PC-9 (cell line): ENCODE results near the gene USP53. TPM values are rescaled to one million over a fixed set of nuclear protein-coding genes. Genes with fewer than 3 reads are reported as not detected.
A peak's percentile ranks its signal among the peaks of the same experiment; 100 is the strongest.

ENCODE experiments used
- BruUV-seq: library from RNA; stranded (reverse); fragments of 400-500 nt; replicated peaks from 2 replicates; lab custom pipeline; 2021; lab: Mats Ljungman, UMichigan
- CTCF ChIA-PET: fragments of 300-600 bp; sonication (Branson Sonifier 250); formaldehyde crosslinking; loops from one replicate; lab custom pipeline; 2022; ENCODE audit warnings: antibody characterized with exemption; lab: Charles Lee
- POLR2A ChIA-PET: fragments of 300-600 bp; sonication (Branson Sonifier 250); formaldehyde crosslinking; loops from one replicate; lab custom pipeline; 2022; ENCODE audit warnings: antibody characterized with exemption; ENCODE audit not compliant: unreplicated experiment; lab: Charles Lee
- DNase-seq, 2 experiments: peaks; one replicate each; pipeline versions ENCODE4 v3.0.0 to v3.0.0-alpha.2; 2015 to 2022; ENCODE audit warnings: mixed read lengths in 1 of 2
- H2AFZ ChIP-seq: fragments of 200-600 bp; sonication (generic); 2 replicates; pipeline ENCODE4 v1.8.1; 2017; ENCODE audit warnings: antibody characterized with exemption
- H3F3A ChIP-seq: fragments of 200-600 bp; sonication (generic); 2 replicates; pipeline ENCODE4 v1.8.1; 2017; ENCODE audit warnings: antibody characterized with exemption, mild to moderate bottlenecking, low read depth; ENCODE audit not compliant: insufficient read depth
- H3K27ac ChIP-seq: fragments of 200-600 bp; sonication (generic); 2 replicates; pipeline ENCODE4 v1.6.1; 2016; ENCODE audit warnings: mixed run types
- H3K27me3 ChIP-seq: fragments of 200-600 bp; sonication (generic); 2 replicates; pipeline ENCODE4 v1.6.1; 2016; ENCODE audit warnings: low read depth, mixed run types; ENCODE audit not compliant: insufficient read depth
- H3K36me3 ChIP-seq: fragments of 200-600 bp; sonication (generic); 2 replicates; pipeline ENCODE4 v1.6.1; 2016; ENCODE audit warnings: low read depth, mixed run types
- H3K4me1 ChIP-seq: fragments of 200-600 bp; sonication (generic); replicated peaks from 2 replicates; pipeline ENCODE4 v1.6.1; 2016; ENCODE audit warnings: mixed run types; ENCODE audit not compliant: insufficient read depth
- H3K4me2 ChIP-seq: fragments of 200-600 bp; sonication (generic); 2 replicates; pipeline ENCODE4 v1.6.1; 2017; ENCODE audit warnings: mixed run types
- H3K4me3 ChIP-seq: fragments of 200-600 bp; sonication (generic); 2 replicates; pipeline ENCODE4 v1.6.1; 2016; ENCODE audit warnings: mixed run types
- H3K79me2 ChIP-seq: fragments of 200-600 bp; sonication (generic); 2 replicates; pipeline ENCODE4 v1.6.1; 2017; ENCODE audit warnings: low read depth, mixed run types
- H3K9me2 ChIP-seq: fragments of 200-600 bp; sonication (generic); 2 replicates; pipeline ENCODE4 v1.8.1; 2017; ENCODE audit warnings: mild to moderate bottlenecking; ENCODE audit not compliant: insufficient read depth
- H3K9me3 ChIP-seq: fragments of 200-600 bp; sonication (generic); 2 replicates; pipeline ENCODE4 v1.8.1; 2016; ENCODE audit warnings: low read depth; ENCODE audit not compliant: insufficient read depth
- H4K20me1 ChIP-seq: fragments of 200-600 bp; sonication (generic); 2 replicates; pipeline ENCODE4 v1.8.1; 2017; ENCODE audit not compliant: insufficient read depth
- CTCF ChIP-seq: fragments of 200-600 bp; sonication (generic); conservative IDR thresholded peaks from 2 replicates; pipeline ENCODE4 v1.6.1; 2017; ENCODE audit warnings: mixed run types, antibody characterized with exemption, mild to moderate bottlenecking, moderate library complexity
- EZH2 ChIP-seq: fragments of 200-600 bp; sonication (generic); IDR thresholded peaks from 2 replicates; pipeline ENCODE4 v1.8.0; 2017; ENCODE audit warnings: antibody characterized with exemption, low read depth
- intact Hi-C: fragments of 100-400 bp; cut with micrococcal nuclease; formaldehyde crosslinking; loops from one replicate; pipeline ENCODE4 v1.10.0; 2022; ENCODE audit not compliant: unreplicated experiment
- total RNA-seq: library from RNA; stranded (reverse); gene quantifications from 2 replicates; pipeline ENCODE4 v1.2.3, GENCODE V29; 2021

Gene USP53
- total RNA-seq, 1 experiment from 2014 or later = 19.3 TPM

GRCh38 chr4:119209586-119209985, 2.9 kb upstream of the USP53 start:
- Histone ChIP-seq H3K27me3 (no peaks in the 10 kb centered on the region), H3K36me3 (no peaks in the 10 kb centered on the region), H3K4me1 (peaks cover 35% of the 10 kb centered on the region), H4K20me1 (no peaks in the 10 kb centered on the region), H3K9me3 (no peaks in the 10 kb centered on the region; the same call in 1 of the 2 replicates), H2AFZ (no peak overlapping the region), H3F3A (peaks cover 20% of the 10 kb centered on the region), H3K4me3 (no peak overlapping the region), H3K27ac (peak overlapping the region; percentile 87), H3K4me2 (peak overlapping the region; percentile 40), H3K9me2 (no peaks in the 10 kb centered on the region), H3K79me2 (peaks cover 18% of the 10 kb centered on the region)
- BruUV-seq = no TSS peak
- ChIA-PET POLR2A (no interaction called here), CTCF (no interaction called here)
- no peak for DNase-seq
- TF ChIP-seq EZH2 = no peak
- TF ChIP-seq CTCF = no peak
- intact Hi-C loops = no loop called here

GRCh38 chr4:119210775-119211174, 1.7 kb upstream of the USP53 start:
- BruUV-seq = no TSS peak
- no peaks in the 10 kb centered on the region for H3K36me3 ChIP-seq
- ChIA-PET POLR2A (no interaction called here), CTCF (no interaction called here)
- H3K9me3 ChIP-seq = no peaks in the 10 kb centered on the region; the same call in 1 of the 2 replicates
- no peaks in the 10 kb centered on the region for H3K27me3 ChIP-seq
- peaks cover 30% of the 10 kb centered on the region for H3K79me2 ChIP-seq
- H3K4me3 ChIP-seq = peak overlapping the region; percentile 92; the same call in 1 of the 2 replicates
- H4K20me1 ChIP-seq = no peaks in the 10 kb centered on the region
- H3K9me2 ChIP-seq = no peaks in the 10 kb centered on the region
- intact Hi-C loops = no loop called here
- TF ChIP-seq EZH2 = no peak
- TF ChIP-seq CTCF = no peak
- no peak overlapping the region for H2AFZ ChIP-seq
- no peak overlapping the region for H3K27ac ChIP-seq
- no peak for DNase-seq
- H3F3A ChIP-seq = peaks cover 20% of the 10 kb centered on the region
- peak overlapping the region; percentile 75 for H3K4me2 ChIP-seq
- H3K4me1 ChIP-seq = peaks cover 40% of the 10 kb centered on the region

GRCh38 chr4:119211867-119212233, 663 bp upstream of the USP53 start:
- ChIA-PET CTCF (no interaction called here), POLR2A (interaction anchor here (0.5 to 0.6 kb wide), 3 partner anchors 11 to 109 kb away, joined by 3 to 4 read pairs (median 3); no protein-coding TSS in a partner anchor)

More at GRCh38 chr4:119211867-119212233, 663 bp upstream of the USP53 start:
- no peaks in the 10 kb centered on the region for H3K9me2 ChIP-seq
- H3K27me3 ChIP-seq = no peaks in the 10 kb centered on the region
- no peaks in the 10 kb centered on the region for H4K20me1 ChIP-seq
- no peak for DNase-seq
- H3K4me3 ChIP-seq = peak overlapping the region; percentile 92
- H3K27ac ChIP-seq = peak overlapping the region; percentile 94
- peak overlapping the region; percentile 75 for H3K4me2 ChIP-seq
- no peaks in the 10 kb centered on the region for H3K36me3 ChIP-seq
- TF ChIP-seq CTCF (no peak), EZH2 (no peak)
- peak overlapping the region; percentile 98 for H2AFZ ChIP-seq
- no peaks in the 10 kb centered on the region; the same call in 1 of the 2 replicates for H3K9me3 ChIP-seq
- BruUV-seq = TSS peak; percentile 82
- peaks cover 40% of the 10 kb centered on the region for H3K4me1 ChIP-seq
- H3K79me2 ChIP-seq = peaks cover 40% of the 10 kb centered on the region
- peaks cover 20% of the 10 kb centered on the region for H3F3A ChIP-seq
- intact Hi-C loops = loop anchor here (1.0 kb wide), 2 partner anchors 109 to 170 kb away; no protein-coding TSS in a partner anchor
